Mesenteric fat pad (tissue), 1 donor: ENCODE results near the gene CBX2. TPM values are rescaled to one million over a fixed set of nuclear protein-coding genes. Genes with fewer than 3 reads are reported as not detected.

Source experiments
- DNase-seq: peaks from one replicate; pipeline ENCODE4 v3.0.0-alpha.2; 2020; ENCODE audit warnings: low spot score
- total RNA-seq: library from RNA; stranded (reverse); fragmentation: NEBNext Ultra II Directional; extraction: Animal tissue kit (Norgen Biotek cat#: 25700); gene quantifications from one replicate; pipeline ENCODE4 v1.2.1, GENCODE V29; 2021
- donor health status: DM: yes; HTN: yes; CAD: no.

CBX2 gene
- total RNA-seq, 1 donor from 2014 or later = 2.9 TPM

DNA sequence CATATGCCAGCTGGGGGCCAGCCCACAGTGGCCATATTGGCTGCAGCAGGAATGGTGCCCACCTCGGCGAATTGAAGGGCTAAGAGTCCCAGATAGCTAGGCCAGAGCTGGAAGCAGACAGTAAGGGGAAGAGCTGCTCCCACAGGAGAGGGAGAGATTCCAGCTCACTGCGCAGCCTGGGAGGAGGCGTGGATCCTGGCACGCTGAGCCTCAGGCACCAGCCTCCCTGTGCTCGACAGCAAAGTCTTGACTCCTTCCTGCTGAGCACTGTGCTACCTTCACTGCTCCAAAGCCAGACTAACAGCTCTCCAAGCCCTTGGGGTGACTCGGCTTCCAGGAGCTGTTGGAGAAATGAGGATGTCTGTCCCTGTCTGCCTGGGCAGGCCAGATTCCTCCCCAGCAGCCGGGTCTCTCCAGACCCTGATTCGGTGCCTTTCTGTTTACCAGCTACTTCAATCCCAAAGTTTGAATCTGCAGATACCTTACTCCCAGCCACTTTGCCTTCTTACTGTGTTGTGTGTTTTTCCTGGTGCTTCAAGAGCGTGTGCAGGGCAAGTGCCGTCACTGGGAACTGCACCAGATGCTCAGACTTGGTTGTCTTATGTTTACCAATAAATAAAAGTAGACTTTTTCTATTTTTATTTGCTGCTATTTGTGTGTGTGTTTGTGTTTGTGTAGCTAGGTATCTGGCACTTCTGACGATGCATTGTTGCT, 9.1 kb downstream of the CBX2 start:
- no peak for DNase-seq

DNA sequence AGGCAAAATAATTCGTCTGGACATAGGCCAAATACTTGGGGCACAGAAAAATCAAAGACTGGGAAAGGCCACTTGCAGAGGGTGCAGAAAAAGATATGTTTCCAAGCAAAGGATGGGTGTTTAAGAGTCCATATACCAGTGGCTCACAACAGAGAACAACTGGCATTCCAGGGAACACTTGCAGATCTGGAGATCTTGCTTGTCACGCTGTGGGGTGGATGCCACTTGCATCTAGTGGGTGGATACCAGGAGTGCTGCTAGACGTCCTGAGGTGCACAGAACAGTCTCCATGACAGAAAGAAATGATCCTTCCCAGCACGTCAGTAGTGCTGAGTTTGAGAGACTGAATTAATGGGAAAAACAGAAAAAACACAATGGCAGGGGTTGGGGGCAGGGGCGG, 10.5 kb downstream of the CBX2 start:
- DNase-seq = no peak

DNA sequence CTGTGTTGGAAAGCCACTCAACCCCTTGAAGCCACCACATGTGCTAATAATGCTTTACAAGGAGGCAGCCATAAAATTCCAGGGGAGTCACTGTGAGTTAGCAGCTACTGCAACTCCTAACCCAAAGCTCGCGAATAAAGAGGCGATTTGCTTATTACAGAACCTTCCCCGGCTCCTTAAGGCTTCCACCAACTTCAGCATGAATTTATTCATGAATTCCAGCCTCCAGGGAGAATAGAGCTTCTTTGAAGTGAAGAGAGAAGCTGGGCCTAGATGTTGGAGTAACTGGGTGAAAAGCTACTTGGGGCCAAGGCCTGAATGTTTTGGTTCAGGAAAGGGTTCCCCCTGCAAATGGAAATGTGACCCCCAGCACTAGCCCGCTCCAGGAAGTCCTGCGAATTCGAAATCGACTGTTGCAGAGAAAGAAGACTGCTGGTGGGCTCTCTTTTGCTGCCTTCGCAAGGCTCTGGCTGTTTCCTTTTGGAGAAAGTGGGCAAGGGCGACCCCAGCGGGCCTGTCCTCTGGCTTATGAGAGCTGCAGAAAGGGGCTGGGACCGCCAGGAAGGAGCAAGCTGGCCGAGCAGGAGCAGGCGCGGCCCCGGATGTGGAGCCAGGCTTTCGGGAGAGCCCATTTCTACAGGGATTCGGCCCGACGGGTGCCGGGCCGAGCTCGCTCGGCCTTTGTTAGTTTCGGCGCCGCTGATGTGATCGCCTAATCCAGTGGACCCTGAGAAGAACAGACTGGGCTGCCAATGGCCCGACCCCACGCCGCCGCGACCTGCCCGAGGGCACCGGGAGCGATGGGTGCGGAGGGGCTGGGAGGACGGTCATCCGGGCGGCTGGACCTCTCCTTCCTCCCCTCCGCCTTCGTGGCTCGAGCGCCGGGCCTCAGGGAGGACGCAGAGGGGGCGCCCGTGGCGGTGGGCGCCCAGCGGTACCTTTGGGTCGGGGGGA, 11.3 kb downstream of the CBX2 start:
- DNase-seq = no peak

DNA sequence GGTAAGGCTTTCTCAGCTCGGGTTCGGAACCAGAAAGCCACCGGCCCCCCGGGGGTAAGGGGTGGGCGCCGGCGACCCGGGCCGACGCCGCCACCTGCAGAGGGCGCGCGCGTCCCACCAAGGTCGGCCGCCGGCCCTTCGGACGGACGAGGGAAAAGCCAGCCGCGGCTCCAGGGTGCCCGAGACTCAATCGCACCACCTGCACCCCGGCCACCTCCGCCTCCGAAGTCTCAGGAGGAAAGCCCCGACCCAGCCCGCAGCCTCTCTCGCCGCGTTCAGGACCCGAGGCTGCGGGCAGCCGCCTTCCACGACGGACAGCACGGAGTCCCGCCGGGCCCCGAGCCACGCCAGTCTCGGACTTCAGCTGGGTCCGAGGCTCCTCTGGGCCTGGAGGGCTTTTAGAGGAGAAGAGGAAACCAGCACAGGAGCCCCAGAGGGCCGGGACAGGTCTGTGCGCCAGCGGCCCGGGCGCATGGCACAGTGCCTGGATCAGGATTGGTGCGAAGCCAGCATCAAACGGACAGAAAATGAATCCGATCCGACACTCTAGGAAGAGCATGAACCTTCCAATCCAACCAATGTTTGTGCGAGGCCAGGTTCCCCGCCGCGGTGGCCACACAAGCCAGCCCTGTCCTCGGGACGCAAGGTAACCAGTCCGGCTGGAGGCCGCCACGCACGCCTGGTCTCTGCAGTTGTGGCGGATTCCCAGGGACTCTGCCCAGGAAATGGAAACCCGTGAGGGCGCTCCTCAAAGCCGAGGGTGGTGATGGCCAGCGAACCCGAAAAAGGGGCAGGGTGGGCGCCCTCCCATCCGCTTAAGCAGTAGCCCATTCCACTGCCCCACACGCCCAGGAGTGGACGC, 12.2 kb downstream of the CBX2 start:
- DNase-seq = no peak

DNA sequence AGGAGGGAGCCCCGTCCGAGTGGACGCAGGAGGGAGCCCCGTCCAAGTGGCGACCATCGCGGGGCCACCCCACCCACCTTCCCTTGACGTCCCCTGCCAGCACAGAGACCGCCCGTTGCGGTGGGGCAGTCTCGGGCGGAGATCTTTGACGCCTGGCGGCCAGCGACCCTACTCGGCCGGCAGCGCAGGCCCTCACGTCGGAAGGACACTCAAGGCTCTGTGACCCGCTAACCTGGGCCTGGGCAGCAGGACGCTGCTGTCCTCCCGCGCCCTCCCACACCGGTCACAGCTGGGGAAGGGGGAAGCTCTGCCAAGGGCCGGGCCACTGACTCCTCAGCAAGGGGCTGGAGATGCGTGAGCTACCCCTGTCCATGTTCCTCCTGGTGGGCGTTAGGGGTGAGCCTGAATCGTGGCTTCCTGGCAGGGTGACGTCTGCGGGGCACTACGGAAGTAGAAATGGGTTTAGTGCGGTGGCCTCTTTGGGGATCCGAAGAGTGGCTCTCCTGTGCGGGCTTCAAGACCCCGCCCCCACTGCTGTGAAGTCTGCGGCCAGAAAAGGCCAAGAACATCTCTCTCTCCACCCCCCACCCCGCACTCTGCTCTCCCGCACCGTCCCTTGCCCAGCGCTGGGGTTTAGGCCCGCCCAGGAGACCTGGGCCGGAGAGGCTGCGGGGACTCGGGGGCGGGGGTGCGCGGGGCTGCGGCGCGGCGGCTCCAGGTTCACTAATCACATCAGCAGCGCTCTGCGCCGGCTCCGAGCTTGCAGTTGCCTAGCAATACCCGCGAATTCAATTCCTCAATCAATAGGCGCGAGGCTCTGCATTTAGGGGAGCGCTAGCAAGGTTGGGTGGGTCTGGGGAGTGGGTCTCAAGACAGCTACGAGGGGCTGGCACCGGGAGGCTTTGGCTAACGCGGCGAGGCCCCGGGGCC, 13.1 kb downstream of the CBX2 start:
- DNase-seq = no peak

DNA sequence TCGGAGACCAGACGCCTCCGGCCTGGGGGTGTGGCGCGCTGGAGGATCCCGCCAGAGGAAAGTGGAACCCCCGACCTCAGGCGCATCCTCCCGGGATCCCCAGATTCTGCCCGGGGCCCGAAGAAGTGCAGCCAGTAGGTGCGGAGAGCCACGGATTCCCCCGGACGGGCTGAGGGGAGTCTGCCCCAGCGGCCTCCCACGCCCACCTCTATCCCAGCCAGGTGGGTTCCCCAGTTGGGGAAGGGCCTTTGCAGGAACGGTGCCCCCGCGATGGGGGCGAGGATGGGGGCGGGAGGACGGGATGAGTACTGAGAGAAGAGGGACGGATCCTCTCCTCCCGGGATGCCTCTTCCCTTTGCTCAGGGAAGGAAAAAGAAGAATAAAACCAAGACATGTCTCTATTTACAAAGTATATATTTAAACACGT, 13.8 kb downstream of the CBX2 start:
- no peak for DNase-seq

DNA sequence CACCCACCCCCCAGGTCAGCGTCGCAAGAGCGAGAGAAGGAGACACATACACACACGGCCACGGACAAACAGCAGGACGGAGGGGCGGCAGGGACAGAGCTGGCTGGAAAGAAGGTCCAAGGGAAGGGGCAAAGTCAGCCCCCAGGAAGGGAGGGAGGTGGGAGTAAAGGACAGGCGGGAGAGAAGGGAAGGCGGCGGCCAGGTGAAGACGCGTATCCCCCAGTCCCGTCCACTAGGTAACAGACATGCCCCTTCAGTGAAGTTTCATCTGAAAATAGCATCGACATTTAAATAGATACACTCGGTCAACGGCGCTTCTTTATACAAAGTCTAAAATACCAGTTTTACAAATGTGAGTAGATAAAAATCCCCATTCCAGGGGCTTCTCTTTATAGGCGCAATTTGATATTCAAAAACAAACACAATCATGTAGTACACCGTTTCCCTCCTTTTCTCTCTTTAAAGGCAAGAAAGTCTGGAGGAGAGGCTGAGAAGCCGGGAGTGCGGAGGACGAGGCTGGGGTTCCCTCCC, 14.5 kb downstream of the CBX2 start:
- DNase-seq = no peak

DNA sequence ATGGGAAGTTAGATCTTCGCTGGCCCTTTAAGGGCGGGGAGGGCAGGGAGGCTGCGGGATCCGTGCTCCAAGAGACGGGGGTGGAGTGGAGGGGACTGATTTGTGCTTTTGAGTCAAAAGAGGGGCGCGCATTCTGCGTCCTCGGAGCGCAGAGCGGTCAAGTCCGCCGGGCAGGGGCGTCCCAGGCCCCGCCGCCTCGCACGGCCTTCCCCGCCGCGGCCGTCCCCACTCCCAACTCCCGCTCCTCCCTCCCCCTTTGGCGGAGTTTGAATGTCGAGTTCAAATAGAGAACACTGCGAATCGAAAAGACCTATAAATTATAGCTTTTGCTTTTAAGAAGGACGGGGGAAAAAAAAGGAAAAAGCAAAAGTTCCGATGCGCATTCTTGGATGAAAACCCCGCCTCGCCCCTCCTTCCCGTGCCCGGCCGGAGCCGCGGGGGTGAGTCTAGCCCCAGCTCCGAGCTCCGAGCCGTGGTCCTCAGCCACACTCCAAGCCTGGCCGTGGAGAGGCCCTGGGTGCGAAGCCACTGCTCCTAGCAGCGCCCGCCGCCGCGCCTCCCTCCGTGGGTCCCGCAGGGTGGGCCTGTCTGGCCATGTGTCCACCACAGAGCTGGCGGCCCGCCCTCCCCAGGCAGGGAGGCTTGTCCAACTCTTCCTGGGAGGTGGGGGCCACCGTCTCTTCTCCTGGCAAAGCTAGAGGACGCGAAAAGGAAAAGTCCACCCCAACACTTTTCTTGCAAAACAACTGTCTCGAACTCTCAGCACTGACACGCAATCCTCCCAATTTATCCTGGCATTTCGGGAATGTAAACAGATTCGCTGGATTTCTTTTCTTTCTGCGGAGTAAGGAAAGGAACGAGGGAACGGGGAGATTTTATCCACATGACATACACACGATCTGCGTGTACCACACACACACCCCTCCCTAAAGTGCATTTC, 15.3 kb downstream of the CBX2 start:
- DNase-seq = no peak

DNA sequence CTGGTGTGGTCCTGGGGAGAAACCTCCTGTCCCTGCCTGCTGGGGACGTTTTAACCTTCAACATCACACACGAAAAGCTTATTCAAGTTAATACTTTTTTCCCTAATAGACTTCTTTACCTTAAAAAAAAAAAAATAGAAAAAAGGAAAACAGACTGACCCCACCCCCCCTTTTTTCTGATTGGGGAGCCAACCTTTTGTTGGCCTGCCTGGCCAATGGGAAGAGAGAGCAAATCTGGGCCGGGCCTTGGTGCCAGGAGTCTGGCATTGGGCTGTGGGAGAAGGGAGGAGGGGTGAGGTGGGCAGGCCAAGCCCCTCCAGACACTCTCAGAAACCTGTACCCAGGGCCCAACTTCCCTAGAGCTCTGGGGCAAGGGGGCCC, 16.0 kb downstream of the CBX2 start:
- DNase-seq = no peak

DNA sequence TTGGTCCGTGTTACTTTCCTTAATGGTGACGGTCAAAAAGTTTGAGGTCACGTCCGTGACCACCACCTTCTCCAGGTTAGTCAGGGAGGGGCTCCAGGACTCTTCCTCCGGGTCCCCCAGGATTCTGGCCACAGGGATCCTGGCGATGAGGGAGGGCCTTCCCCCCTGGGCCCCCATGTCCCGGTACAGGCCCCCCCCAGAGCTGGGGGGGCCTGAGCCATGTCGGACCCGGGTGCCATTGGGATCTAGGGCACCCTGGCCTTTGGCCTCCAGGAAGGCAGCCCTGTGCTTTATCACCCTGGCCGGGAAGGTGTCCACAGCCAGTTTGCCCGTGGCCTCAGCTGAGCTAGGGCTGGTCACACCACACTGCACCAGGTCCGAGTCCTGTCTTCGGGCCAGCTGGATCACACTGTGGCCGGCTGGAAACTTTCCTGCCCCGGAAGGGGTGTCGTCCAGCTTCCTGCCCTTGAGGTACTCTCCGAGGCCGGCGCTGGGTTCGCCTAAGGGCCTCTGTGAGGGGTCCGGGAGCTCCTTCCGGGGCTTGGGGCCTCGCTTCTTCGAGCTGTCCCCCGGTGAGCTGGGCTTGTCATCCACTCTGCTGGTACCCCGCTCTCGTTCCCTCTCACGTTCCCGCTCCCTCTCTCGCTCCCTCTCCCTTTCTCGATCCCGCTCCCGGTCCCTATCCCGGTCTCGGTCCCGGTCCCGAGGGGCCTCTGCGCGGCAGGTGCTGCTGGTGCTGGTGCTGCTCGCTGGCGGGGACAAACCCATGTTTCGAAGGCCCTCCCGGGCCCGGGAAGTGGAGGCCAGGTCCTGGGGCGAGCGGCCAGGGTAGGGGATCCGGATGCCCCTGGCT, 16.9 kb downstream of the CBX2 start:
- no peak for DNase-seq

DNA sequence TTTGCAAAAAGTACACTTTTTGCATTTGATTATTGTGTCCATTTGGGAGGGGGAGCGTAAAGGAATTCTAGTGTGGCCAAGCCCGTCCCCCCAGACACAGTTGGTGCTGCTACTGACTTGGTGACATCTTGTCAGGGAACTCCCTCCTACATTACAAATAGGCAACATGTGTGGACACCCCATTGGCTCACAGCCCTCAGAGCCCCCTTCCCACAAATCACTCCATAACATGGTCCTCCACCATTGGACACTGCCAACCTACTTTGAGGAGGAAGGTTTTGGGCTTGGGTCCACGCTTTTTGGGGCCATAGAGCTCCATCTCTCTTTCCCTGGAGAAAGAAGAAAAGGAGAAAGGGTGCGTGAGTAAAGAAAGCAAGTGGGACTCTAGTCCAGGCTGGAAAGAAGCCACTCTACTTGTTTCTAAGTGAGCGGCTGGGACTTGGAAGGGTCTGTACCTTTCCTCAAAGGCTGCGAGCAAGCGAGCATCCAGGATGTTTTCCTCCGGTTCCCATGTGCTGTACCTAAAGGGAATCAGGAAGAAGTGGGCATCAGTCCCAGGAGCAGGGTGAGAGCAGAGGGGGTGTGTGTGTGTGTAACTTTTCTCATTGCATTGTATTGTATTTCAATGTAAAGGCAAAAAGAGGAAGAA, 18.0 kb downstream of the CBX2 start:
- no peak for DNase-seq

DNA sequence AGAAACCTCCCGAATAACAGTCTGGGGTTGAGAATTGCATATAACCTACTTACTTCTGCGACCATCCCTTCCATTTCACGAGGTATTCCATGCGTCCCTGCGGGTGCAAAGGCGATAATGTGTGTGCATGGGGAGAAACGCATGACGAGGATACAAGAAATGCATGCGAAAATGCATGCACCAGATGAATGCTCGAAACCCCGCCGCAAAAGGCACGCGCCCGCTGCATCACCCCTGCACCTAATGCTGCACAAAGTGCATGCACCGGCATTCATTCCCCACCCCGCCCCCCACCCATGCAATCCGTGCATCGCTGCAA, 18.5 kb downstream of the CBX2 start:
- DNase-seq = no peak

DNA sequence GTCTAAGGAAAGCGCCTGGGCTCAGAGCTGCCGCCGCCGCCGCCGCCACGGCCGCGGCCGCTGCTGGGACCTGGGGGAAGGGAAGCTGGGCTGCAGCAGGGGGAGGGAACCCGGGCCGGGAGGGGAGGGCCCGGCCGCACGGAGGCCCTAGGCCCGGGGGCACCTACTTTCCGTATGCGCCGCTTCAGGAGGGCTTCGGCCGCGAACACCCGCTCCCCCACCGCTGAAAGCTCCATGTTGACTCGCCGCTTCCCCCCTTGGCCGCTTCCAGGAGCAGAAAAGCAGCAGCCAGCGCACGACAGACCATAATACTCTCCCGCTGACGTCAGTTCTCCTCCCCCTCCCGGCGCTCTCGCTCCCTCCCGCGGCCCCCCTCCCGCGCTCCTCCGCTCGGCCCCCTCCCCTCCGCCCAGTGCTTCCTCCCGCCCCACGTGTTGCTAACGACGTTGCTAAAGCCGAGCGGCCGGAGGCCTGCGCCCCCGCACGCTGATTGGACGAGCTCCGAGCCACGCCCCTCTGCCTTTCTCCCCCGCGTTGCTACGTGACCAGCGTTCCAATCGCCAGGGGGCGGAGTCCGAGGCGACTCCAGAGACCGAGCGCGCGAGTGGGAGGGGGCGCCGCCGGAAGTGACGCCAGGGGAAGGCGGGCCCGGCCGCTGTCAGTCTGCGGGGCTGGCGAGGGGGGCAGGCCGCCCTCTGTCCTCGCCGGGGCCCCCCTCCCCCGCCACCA, 19.0 kb downstream of the CBX2 start, which contains the start of gene CBX8:
CBX8 (minus strand) TSS at position 315 of the 729 bp plus-strand sequence; CDS start at position 236, 79 bp downstream.
- peak; percentile 100 for DNase-seq

DNA sequence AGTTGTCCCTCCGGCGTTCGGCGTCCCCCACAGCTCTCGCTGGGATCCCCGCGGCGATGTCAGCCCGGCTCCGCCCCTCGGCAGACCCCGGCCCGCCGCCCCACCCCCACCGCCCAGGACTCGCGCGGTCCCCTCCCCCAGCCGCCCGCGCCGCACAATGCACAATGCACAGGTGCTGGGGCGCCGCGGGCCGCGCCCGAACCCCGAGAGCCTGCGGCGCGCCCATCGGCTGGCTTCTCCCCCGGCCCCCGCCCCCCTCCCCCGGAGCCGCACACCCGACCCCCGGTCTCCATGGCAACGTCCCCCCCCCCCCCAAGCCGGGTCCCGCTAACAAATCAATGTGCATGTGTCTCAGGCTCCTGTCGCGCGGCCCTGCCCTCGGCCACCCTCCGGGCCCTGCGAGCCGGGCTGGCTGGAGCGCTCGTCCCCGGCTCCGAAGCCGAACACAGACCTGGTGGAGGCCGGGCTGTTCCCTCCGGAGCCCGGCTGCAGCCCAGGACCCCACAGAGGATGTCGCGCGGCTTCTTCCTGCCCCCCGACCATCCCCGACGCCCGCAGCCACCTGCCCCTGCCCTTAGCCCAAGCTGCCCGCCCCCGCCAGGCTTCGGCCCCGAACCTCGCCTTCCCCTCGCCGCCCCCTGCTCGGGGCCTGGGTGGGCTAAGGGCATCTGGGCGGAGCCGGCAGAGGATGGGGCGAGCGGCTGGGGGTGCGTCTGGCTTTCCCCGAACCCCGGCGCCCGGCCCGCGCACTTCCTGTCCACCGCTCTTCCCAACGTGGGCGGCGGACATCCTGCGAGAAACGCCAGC, 19.7 kb downstream of the CBX2 start:
- no peak for DNase-seq

DNA sequence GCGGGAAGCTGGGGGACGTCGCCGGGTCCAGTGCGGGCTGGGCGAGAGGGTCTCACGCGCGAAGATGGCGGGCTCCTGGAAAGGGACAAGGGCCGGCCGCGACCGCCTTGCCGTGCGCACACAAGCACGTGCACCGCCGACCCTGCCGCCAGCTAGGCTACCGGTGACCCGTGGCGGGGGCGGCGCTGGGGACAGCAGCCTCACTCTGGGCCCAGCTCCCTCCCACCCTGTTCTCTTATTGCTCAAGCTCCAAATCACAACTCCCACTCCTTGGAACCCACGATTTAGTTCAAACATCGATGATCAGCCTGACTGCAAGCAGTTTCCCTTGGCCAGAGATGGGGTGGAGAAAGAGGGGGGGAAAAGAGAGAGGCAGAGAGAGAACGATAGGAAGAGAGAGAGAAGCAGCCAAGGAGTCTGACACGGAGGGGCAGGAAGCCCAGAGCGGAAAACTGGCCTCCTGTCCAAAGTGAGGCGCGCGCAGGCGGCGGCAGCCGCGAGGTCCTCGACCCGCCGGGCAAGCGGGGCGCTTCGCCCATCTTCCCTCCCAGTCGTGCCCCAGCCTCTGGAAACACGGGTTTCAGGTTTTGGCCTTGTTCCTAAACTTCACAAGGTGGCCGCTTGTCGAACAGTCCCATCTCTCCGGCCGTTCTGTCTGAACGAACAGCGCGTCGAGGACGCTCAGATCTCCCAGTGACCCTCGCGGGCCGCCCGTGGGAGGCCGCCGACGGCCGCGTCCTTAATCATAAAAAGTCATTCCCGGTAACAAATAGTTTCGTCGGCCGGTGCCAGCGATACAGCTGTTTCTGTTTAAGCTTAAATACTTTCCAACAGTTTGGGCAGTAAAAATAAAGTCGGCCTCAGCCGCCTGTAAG, 20.6 kb downstream of the CBX2 start:
- DNase-seq = no peak
